DMS79 treated with DMSO at 0.1 percent for 48 hours (cell line): Measurements from ENCODE around the gene ZMAT2.
A peak's percentile ranks its signal among the peaks of the same experiment; 100 is the strongest.
"Not testable (repeated sequence)": the region's sequence is repeated elsewhere in the genome, so short reads cannot be mapped to it uniquely, and the experiment has no call there.

Source experiments
- DNase-seq: peaks from one replicate; lab custom pipeline; 2025; lab: John Stamatoyannopoulos, UW

The ZMAT2 gene

GRCh38 chr5:140708787-140709186 lies 8.5 kb downstream of the ZMAT2 start:
- DNase-seq = not testable (repeated sequence)

DNA sequence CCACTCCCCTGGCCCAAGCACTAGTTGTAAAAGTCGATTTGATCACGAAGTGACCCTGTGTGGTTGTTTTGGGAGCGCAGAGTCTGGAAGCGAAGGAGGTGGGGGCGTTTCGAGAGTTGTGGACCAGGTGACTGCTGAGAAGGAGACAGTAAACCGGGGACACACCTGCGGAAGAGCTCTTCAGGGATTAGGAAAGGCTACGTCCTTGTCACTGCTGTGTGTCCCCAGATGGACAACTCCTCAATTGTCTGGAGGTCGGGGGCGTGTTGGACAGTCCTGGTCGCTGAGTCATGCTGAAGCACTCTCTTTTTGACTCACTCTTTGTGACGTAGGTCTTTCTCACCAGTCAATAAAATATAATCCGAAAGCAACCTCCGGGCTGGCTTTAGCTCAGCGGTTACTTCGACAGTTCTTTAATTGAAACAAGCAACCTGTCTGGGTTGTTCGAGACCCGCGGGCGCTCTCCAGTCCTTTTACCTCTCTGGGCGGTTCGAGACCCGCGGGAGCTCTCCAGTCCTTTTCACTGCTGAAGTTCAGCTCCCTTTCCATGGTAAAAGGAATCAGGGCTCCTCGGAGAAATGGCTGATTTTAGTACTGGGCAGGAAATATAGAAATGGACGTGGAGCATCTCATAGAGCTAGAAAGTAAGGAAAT lies 10.8 kb downstream of the ZMAT2 start:
- DNase-seq = peak; percentile 65

GRCh38 chr5:140711794-140712193 lies 11.5 kb downstream of the ZMAT2 start:
- DNase-seq = peak; percentile 17

DNA sequence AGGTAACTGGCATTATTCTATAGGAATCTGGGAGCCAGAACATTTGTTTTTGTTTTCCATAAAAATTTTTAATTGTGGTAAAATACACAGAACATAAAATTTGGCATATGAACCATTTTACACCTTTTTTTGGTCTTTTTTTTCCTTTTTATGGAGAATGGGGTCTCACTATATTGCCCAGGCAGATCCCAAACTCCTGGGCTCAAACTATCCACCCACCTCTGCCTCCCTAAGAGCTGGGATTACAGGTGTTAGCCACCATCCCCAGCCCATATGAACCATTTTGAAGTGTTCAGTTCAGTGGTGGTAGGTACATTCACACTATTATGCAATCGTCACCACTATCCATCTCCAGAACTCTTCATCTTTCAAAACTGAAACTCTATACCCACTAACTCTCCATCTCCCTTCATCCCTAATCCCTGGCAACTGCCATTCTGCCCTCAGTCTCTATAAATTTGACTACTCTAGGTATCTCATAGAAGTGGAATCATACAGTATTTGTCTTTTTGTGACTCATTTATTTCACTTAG lies 13.4 kb downstream of the ZMAT2 start:
- no peak for DNase-seq

GRCh38 chr5:140716238-140716637 lies 16.0 kb downstream of the ZMAT2 start:
- not testable (repeated sequence) for DNase-seq

DNA sequence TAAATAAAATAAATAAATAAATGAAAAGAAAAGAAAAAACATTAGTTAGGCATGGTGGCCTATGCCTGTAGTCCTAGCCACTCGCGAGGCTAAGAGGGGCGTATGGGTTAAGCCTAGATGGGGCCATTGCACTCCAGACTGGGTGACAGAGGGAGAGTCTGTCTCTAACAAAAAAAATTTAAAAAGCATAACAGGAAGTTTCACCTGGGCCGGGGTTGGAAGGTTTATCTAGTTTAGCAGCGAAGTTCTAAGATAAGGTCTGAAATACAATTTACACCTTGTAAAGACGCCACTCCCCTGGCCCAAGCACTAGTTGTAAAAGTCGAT lies 18.0 kb downstream of the ZMAT2 start:
- DNase-seq = no peak

GRCh38 chr5:140720738-140721137 lies 20.5 kb downstream of the ZMAT2 start:
- DNase-seq = not testable (repeated sequence)

- not testable (repeated sequence) for DNase-seq
These were observed 21.1 kb downstream of the ZMAT2 start for GRCh38 chr5:140721395-140721794.

DNA sequence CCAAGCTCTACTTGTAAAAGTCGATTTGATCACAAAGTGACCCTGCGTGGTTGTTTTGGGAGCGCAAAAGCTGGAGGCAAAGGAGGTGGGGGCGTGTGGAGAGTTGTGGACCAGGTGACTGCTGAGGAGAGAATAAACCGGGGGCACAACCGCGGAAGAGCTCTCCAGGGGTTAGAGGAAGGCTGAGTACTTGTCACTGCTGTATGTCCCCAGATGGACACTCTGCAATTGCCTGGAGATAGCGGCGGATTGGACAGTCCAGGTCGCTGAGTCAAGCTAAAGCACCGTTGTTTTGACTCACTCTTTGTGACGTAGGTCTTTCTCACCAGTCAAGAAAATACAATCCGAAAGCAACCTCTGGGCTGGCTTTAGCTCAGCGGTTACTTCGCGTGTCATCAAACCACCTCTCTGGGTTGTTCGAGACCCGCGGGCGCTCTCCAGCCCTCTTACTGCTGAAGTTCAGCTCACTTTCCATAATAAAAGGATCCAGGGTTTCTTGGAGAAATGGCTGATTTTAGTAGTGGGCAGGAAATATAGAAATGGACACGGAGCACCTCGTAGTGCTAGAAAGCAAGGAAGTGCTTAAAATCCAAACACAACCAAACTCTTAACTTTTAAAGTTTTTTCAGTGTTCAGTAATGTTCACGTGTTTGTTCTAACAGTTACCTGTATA lies 25.7 kb downstream of the ZMAT2 start:
- peak; percentile 6 for DNase-seq

GRCh38 chr5:140733098-140733497 lies 32.9 kb downstream of the ZMAT2 start:
- DNase-seq = no peak

DNA sequence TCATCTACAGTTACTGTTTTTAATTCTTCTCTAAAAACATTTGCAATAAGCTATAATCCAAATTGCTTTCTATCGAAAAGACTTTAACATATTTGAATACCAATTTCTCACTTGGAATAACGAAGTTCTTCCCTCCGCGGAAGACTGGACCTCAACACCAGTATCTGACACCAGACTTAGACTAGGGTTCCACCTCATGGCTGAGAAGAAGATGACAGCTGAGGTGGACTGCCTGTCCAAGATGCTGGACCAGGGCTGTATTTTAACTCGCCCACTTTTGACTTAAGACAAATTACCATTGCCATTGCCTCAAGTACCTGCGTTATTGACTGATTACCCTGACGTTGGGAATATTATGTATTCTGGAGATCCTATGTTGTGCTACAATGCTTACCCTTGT lies 34.1 kb downstream of the ZMAT2 start:
- no peak for DNase-seq

DNA sequence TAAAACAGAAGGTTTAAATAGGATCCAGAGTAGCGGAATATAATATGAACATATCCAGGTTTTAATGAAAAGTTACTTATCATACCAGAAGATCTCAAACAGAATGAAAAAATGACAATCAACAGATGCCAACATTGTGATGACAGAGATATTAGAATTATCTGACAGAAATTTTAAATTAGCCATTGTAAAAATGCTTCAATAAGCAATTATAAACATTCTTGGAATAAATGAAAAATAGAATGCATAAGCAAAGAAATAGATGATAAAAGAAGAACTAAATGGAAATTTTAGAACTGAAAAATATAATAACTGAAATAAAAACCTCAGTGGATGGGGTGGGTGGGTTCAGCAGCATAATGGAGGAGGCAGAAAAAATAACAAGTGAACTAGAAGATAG lies 37.2 kb downstream of the ZMAT2 start:
- DNase-seq = no peak

DNA sequence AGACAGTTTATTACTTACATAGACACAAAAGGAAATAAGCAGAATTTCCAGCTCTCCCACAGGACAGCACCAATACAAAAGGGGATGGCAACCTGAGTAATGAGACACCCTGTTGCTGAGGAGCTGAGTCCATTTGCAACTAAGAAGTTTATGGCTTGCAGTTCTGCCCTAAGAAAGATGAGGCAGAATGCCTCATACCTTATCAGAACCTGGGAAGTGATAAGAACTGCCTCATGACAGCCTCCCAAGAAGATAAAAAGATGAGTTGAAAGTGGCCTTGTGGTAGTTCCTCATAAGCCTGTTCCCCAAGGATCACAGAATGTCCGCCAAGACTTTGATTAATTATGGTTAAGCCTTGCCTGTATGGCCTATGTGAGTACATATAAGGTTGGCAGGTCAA lies 41.7 kb downstream of the ZMAT2 start:
- no peak for DNase-seq

- DNase-seq = no peak
These were observed 53.3 kb downstream of the ZMAT2 start for GRCh38 chr5:140753561-140753960.
